LNCAP (cell line): Measurements from ENCODE around the gene HDAC4.

Experiments used
- CTCF ChIP-seq: fragments of 450-650 bp; IDR thresholded peaks from 2 replicates; pipeline ENCODE4 v1.5.1; 2017; ENCODE audit warnings: mild to moderate bottlenecking

HDAC4 gene

GRCh38 chr2:239421851-239422250, 21.0 kb upstream of the HDAC4 start:
- TF ChIP-seq CTCF: no peak

GRCh38 chr2:239420082-239420481, 19.3 kb upstream of the HDAC4 start:
- TF ChIP-seq CTCF: no peak

- TF ChIP-seq CTCF: no peak
These were observed 18.1 kb upstream of the HDAC4 start for GRCh38 chr2:239418918-239419317.

- TF ChIP-seq CTCF: no peak
These were observed 12.2 kb upstream of the HDAC4 start for GRCh38 chr2:239412905-239413603.

GRCh38 chr2:239411549-239412319, 10.9 kb upstream of the HDAC4 start:
- no peak for TF ChIP-seq CTCF

GRCh38 chr2:239411117-239411516, 10.3 kb upstream of the HDAC4 start:
- TF ChIP-seq CTCF: no peak

- TF ChIP-seq CTCF: no peak
These were observed 9.2 kb upstream of the HDAC4 start for GRCh38 chr2:239409976-239410375.
